ENCODE data around the gene TRIM44.
"Not testable (repeated sequence)": the region's sequence is repeated elsewhere in the genome, so short reads cannot be mapped to it uniquely, and the experiment has no call there.

Gene TRIM44

GRCh38 chr11:35766651-35767050 is 104.1 kb downstream of the TRIM44 start:
- TF ChIP-seq ZFX (IDR thresholded peaks at IDR 0.05; ENCODE audit: borderline replicate concordance), result no peak
- TF ChIP-seq CTCF (IDR thresholded peaks at IDR 0.05), result no peak
- no peak overlapping the region for H3K27ac ChIP-seq

- not testable (repeated sequence) for H3K27ac ChIP-seq
Observed at GRCh38 chr11:35770425-35770824, 107.8 kb downstream of the TRIM44 start.

GRCh38 chr11:35771722-35772121 is 109.1 kb downstream of the TRIM44 start:
- TF ChIP-seq ZFX (IDR thresholded peaks at IDR 0.05; ENCODE audit: borderline replicate concordance) (no peak), CTCF (IDR thresholded peaks at IDR 0.05) (no peak)
- H3K27ac ChIP-seq, result no peak overlapping the region

- not testable (repeated sequence) for H3K27ac ChIP-seq
Observed at GRCh38 chr11:35777241-35777640, 114.7 kb downstream of the TRIM44 start.

GRCh38 chr11:35778943-35779342 is 116.4 kb downstream of the TRIM44 start:
- not testable (repeated sequence) for H3K27ac ChIP-seq

- no peak overlapping the region for H3K27ac ChIP-seq
- TF ChIP-seq CTCF (IDR thresholded peaks at IDR 0.05) (no peak), ZFX (IDR thresholded peaks at IDR 0.05; ENCODE audit: borderline replicate concordance) (no peak)
Observed at GRCh38 chr11:35779409-35779808, 116.8 kb downstream of the TRIM44 start.

- H3K27ac ChIP-seq, result no peak overlapping the region
- TF ChIP-seq ZFX (IDR thresholded peaks at IDR 0.05; ENCODE audit: borderline replicate concordance), result no peak
- no peak for TF ChIP-seq CTCF (IDR thresholded peaks at IDR 0.05)
Observed at GRCh38 chr11:35780951-35781860, 118.6 kb downstream of the TRIM44 start.

- no peak overlapping the region for H3K27ac ChIP-seq
- TF ChIP-seq ZFX (IDR thresholded peaks at IDR 0.05; ENCODE audit: borderline replicate concordance), result no peak
Observed at GRCh38 chr11:35781861-35782470, 119.4 kb downstream of the TRIM44 start.

GRCh38 chr11:35783809-35784208 is 121.2 kb downstream of the TRIM44 start:
- TF ChIP-seq CTCF (IDR thresholded peaks at IDR 0.05) (no peak), ZFX (IDR thresholded peaks at IDR 0.05; ENCODE audit: borderline replicate concordance) (no peak)

More at GRCh38 chr11:35783809-35784208, 121.2 kb downstream of the TRIM44 start:
- H3K27ac ChIP-seq, result no peak overlapping the region
